DOHH2 (cell line): ENCODE results near the gene SERINC4.

Experiments used
- CTCF ChIP-seq: fragments of 200-600 bp; sonication (generic); IDR thresholded peaks from one replicate; pipeline ENCODE4 v1.5.1; 2014; ENCODE audit warnings: antibody characterized with exemption, mild to moderate bottlenecking, low read depth, low read length; ENCODE audit not compliant: poor library complexity, severe bottlenecking
- EZH2phosphoT487 ChIP-seq: fragments of 200-600 bp; sonication (generic); IDR thresholded peaks from 2 replicates; pipeline ENCODE4 v1.6.1; 2017; ENCODE audit warnings: borderline replicate concordance, mild to moderate bottlenecking, antibody characterized with exemption, low read length, moderate library complexity, mixed read lengths

- no peak for TF ChIP-seq CTCF
- TF ChIP-seq EZH2phosphoT487, result no peak
These were observed 28.2 kb downstream of the SERINC4 start for GRCh38 chr15:43771816-43772215.
